ENCODE measurements around the gene STXBP1.

The STXBP1 gene

GRCh38 chr9:127628758-127629467 lies 16.8 kb downstream of the STXBP1 start:
- H3K9ac ChIP-seq (ENCODE audit: low read depth, low read length), result no peak overlapping the region
- H3K27ac ChIP-seq (ENCODE audit: low read length), result no peak overlapping the region

GRCh38 chr9:127629468-127630081 lies 17.5 kb downstream of the STXBP1 start:
- Histone ChIP-seq H3K9ac (ENCODE audit: low read depth, low read length) (no peak overlapping the region), H3K4me1 (ENCODE audit: insufficient read depth, low read length) (peaks cover 15% of the 10 kb centered on the region), H3K9me3 (ENCODE audit: insufficient read depth, low read depth, low read length) (no peaks in the 10 kb centered on the region), H3K27me3 (ENCODE audit: insufficient read depth, low read length) (no peaks in the 10 kb centered on the region), H3K27ac (ENCODE audit: low read length) (no peak overlapping the region), H3K36me3 (ENCODE audit: insufficient read depth, low read depth, low read length) (no peaks in the 10 kb centered on the region), H3K4me3 (ENCODE audit: low read length) (no peak overlapping the region)

More at GRCh38 chr9:127628758-127629467, 16.8 kb downstream of the STXBP1 start:
- Histone ChIP-seq H3K4me1 (ENCODE audit: insufficient read depth, low read length) (peaks cover 13% of the 10 kb centered on the region), H3K36me3 (ENCODE audit: insufficient read depth, low read depth, low read length) (no peaks in the 10 kb centered on the region), H3K4me3 (ENCODE audit: low read length) (no peak overlapping the region), H3K27me3 (ENCODE audit: insufficient read depth, low read length) (no peaks in the 10 kb centered on the region), H3K9me3 (ENCODE audit: insufficient read depth, low read depth, low read length) (no peaks in the 10 kb centered on the region)

GRCh38 chr9:127633216-127633862 lies 21.3 kb downstream of the STXBP1 start:
- Histone ChIP-seq H3K9me3 (ENCODE audit: insufficient read depth, low read depth, low read length) (no peaks in the 10 kb centered on the region), H3K4me1 (ENCODE audit: insufficient read depth, low read length) (peaks cover 15% of the 10 kb centered on the region), H3K9ac (ENCODE audit: low read depth, low read length) (no peak overlapping the region; the same call in 1 of the 2 replicates), H3K4me3 (ENCODE audit: low read length) (no peak overlapping the region), H3K27me3 (ENCODE audit: insufficient read depth, low read length) (no peaks in the 10 kb centered on the region), H3K36me3 (ENCODE audit: insufficient read depth, low read depth, low read length) (no peaks in the 10 kb centered on the region), H3K27ac (ENCODE audit: low read length) (no peak overlapping the region)

- peaks cover 15% of the 10 kb centered on the region for H3K4me1 ChIP-seq (ENCODE audit: insufficient read depth, low read length)
- H3K27ac ChIP-seq (ENCODE audit: low read length), result no peak overlapping the region
These were observed 21.9 kb downstream of the STXBP1 start for GRCh38 chr9:127634021-127634420.

GRCh38 chr9:127634698-127635097 lies 22.6 kb downstream of the STXBP1 start:
- Histone ChIP-seq H3K27ac (ENCODE audit: low read length) (no peak overlapping the region), H3K27me3 (ENCODE audit: insufficient read depth, low read length) (no peaks in the 10 kb centered on the region), H3K9me3 (ENCODE audit: insufficient read depth, low read depth, low read length) (no peaks in the 10 kb centered on the region), H3K9ac (ENCODE audit: low read depth, low read length) (no peak overlapping the region), H3K36me3 (ENCODE audit: insufficient read depth, low read depth, low read length) (no peaks in the 10 kb centered on the region), H3K4me1 (ENCODE audit: insufficient read depth, low read length) (peaks cover 10% of the 10 kb centered on the region), H3K4me3 (ENCODE audit: low read length) (no peak overlapping the region)

More at GRCh38 chr9:127634021-127634420, 21.9 kb downstream of the STXBP1 start:
- Histone ChIP-seq H3K4me3 (ENCODE audit: low read length) (no peak overlapping the region), H3K9me3 (ENCODE audit: insufficient read depth, low read depth, low read length) (no peaks in the 10 kb centered on the region), H3K36me3 (ENCODE audit: insufficient read depth, low read depth, low read length) (no peaks in the 10 kb centered on the region), H3K27me3 (ENCODE audit: insufficient read depth, low read length) (no peaks in the 10 kb centered on the region), H3K9ac (ENCODE audit: low read depth, low read length) (no peak overlapping the region)

- Histone ChIP-seq H3K4me3 (ENCODE audit: low read length) (no peak overlapping the region), H3K27me3 (ENCODE audit: insufficient read depth, low read length) (no peaks in the 10 kb centered on the region), H3K4me1 (ENCODE audit: insufficient read depth, low read length) (peaks cover 9% of the 10 kb centered on the region), H3K36me3 (ENCODE audit: insufficient read depth, low read depth, low read length) (no peaks in the 10 kb centered on the region), H3K9me3 (ENCODE audit: insufficient read depth, low read depth, low read length) (no peaks in the 10 kb centered on the region), H3K9ac (ENCODE audit: low read depth, low read length) (no peak overlapping the region), H3K27ac (ENCODE audit: low read length) (no peak overlapping the region)
These were observed 23.2 kb downstream of the STXBP1 start for GRCh38 chr9:127635201-127635735.

- no peaks in the 10 kb centered on the region for H3K36me3 ChIP-seq (ENCODE audit: insufficient read depth, low read depth, low read length)
- H3K27ac ChIP-seq (ENCODE audit: low read length), result no peak overlapping the region
- H3K4me1 ChIP-seq (ENCODE audit: insufficient read depth, low read length), result peaks cover 9% of the 10 kb centered on the region
- H3K4me3 ChIP-seq (ENCODE audit: low read length), result no peak overlapping the region
- no peak overlapping the region for H3K9ac ChIP-seq (ENCODE audit: low read depth, low read length)
- no peaks in the 10 kb centered on the region for H3K9me3 ChIP-seq (ENCODE audit: insufficient read depth, low read depth, low read length)
- no peaks in the 10 kb centered on the region for H3K27me3 ChIP-seq (ENCODE audit: insufficient read depth, low read length)
These were observed 25.3 kb downstream of the STXBP1 start for GRCh38 chr9:127637322-127637847.

- no peak overlapping the region for H3K4me3 ChIP-seq (ENCODE audit: low read length)
- no peaks in the 10 kb centered on the region for H3K9me3 ChIP-seq (ENCODE audit: insufficient read depth, low read depth, low read length)
- H3K4me1 ChIP-seq (ENCODE audit: insufficient read depth, low read length), result no peaks in the 10 kb centered on the region; the same call in 1 of the 2 replicates
- H3K27ac ChIP-seq (ENCODE audit: low read length), result no peak overlapping the region
- no peaks in the 10 kb centered on the region for H3K27me3 ChIP-seq (ENCODE audit: insufficient read depth, low read length)
- H3K9ac ChIP-seq (ENCODE audit: low read depth, low read length), result no peak overlapping the region
- H3K36me3 ChIP-seq (ENCODE audit: insufficient read depth, low read depth, low read length), result no peaks in the 10 kb centered on the region
These were observed 28.9 kb downstream of the STXBP1 start for GRCh38 chr9:127640908-127641545.

GRCh38 chr9:127642082-127642740 lies 30.1 kb downstream of the STXBP1 start:
- Histone ChIP-seq H3K36me3 (ENCODE audit: insufficient read depth, low read depth, low read length) (no peaks in the 10 kb centered on the region), H3K9me3 (ENCODE audit: insufficient read depth, low read depth, low read length) (no peaks in the 10 kb centered on the region), H3K27me3 (ENCODE audit: insufficient read depth, low read length) (no peaks in the 10 kb centered on the region), H3K27ac (ENCODE audit: low read length) (no peak overlapping the region), H3K9ac (ENCODE audit: low read depth, low read length) (no peak overlapping the region), H3K4me3 (ENCODE audit: low read length) (no peak overlapping the region), H3K4me1 (ENCODE audit: insufficient read depth, low read length) (no peaks in the 10 kb centered on the region; the same call in 1 of the 2 replicates)

GRCh38 chr9:127644146-127644827 lies 32.2 kb downstream of the STXBP1 start:
- H3K27ac ChIP-seq (ENCODE audit: low read length), result no peak overlapping the region
- H3K4me3 ChIP-seq (ENCODE audit: low read length), result no peak overlapping the region
- H3K4me1 ChIP-seq (ENCODE audit: insufficient read depth, low read length), result no peaks in the 10 kb centered on the region; the same call in 1 of the 2 replicates

More at GRCh38 chr9:127644146-127644827, 32.2 kb downstream of the STXBP1 start:
- Histone ChIP-seq H3K9ac (ENCODE audit: low read depth, low read length) (no peak overlapping the region), H3K9me3 (ENCODE audit: insufficient read depth, low read depth, low read length) (no peaks in the 10 kb centered on the region), H3K27me3 (ENCODE audit: insufficient read depth, low read length) (no peaks in the 10 kb centered on the region), H3K36me3 (ENCODE audit: insufficient read depth, low read depth, low read length) (no peaks in the 10 kb centered on the region)
